CD4-positive, alpha-beta memory T cell (primary cell): ENCODE results near the gene RARRES2. TPM values are rescaled to one million over a fixed set of nuclear protein-coding genes. Genes with fewer than 3 reads are reported as not detected.

Experiments used
- CTCF ChIA-PET: fragments of 350-600 bp; sonication (Branson Sonifier 250); formaldehyde crosslinking; loops from one replicate; lab custom pipeline; 2021; ENCODE audit warnings: inconsistent platforms; ENCODE audit not compliant: partially characterized antibody; lab: Charles Lee
- POLR2A ChIA-PET: fragments of 350-600 bp; sonication (Branson Sonifier 250); formaldehyde crosslinking; loops from one replicate; lab custom pipeline; 2021; ENCODE audit not compliant: partially characterized antibody; lab: Charles Lee
- DNase-seq, 5 donors: peaks; one replicate each; pipeline versions ENCODE4 v3.0.0 to v3.0.0-alpha.2; 2020 to 2022; ENCODE audit warnings: mixed read lengths in 1 of 5
- H3K27ac ChIP-seq: one replicate; pipeline ENCODE4 v1.7.0; 2013; ENCODE audit warnings: low read depth, low read length
- H3K27me3 ChIP-seq: 2 replicates; pipeline ENCODE4 v1.7.0; 2013; ENCODE audit warnings: mild to moderate bottlenecking, low read length, moderate library complexity; ENCODE audit not compliant: insufficient read depth
- H3K36me3 ChIP-seq: 2 replicates; pipeline ENCODE4 v1.7.0; 2013; ENCODE audit warnings: mild to moderate bottlenecking, low read length, moderate library complexity; ENCODE audit not compliant: insufficient read depth
- H3K4me1 ChIP-seq: 2 replicates; pipeline ENCODE4 v1.7.0; 2013; ENCODE audit warnings: mild to moderate bottlenecking, low read length, moderate library complexity; ENCODE audit not compliant: insufficient read depth
- H3K4me3 ChIP-seq, 2 donors: one replicate each; pipeline ENCODE4 v1.7.0; 2013; ENCODE audit warnings: low read length in 2 of 2, mild to moderate bottlenecking in 1 of 2
- H3K9me3 ChIP-seq, 2 donors: one replicate each; pipeline ENCODE4 v1.7.0; 2013; ENCODE audit warnings: low read length in 2 of 2, control low read depth in 1 of 2; ENCODE audit not compliant: control insufficient read depth in 1 of 2
- H3K27ac Mint-ChIP-seq, 7 donors: one replicate each; pipeline ENCODE4 v1.8.0; 2020 to 2021; ENCODE audit warnings: mixed read lengths in 7 of 7, mild to moderate bottlenecking in 6 of 7, inconsistent platforms in 3 of 7, moderate library complexity in 3 of 7
- H3K27me3 Mint-ChIP-seq, 2 donors: one replicate each; pipeline ENCODE4 v1.8.0; 2020 to 2021; ENCODE audit warnings: mixed read lengths in 2 of 2
- H3K36me3 Mint-ChIP-seq, 2 donors: one replicate each; pipeline ENCODE4 v1.8.0; 2020 to 2021; ENCODE audit warnings: mixed read lengths in 2 of 2, inconsistent platforms in 1 of 2, mild to moderate bottlenecking in 1 of 2
- H3K4me1 Mint-ChIP-seq, 4 donors: one replicate each; pipeline ENCODE4 v1.8.0; 2020 to 2021; ENCODE audit warnings: mixed read lengths in 4 of 4, mild to moderate bottlenecking in 1 of 4
- H3K4me3 Mint-ChIP-seq, 8 donors: one replicate each; pipeline ENCODE4 v1.8.0; 2020 to 2021; ENCODE audit warnings: mixed read lengths in 8 of 8, mild to moderate bottlenecking in 7 of 8, moderate library complexity in 6 of 8, inconsistent platforms in 3 of 8
- H3K9me3 Mint-ChIP-seq, 8 donors: one replicate each; pipeline ENCODE4 v1.8.0; 2020 to 2021; ENCODE audit warnings: mixed read lengths in 8 of 8, mild to moderate bottlenecking in 5 of 8, inconsistent platforms in 3 of 8, moderate library complexity in 1 of 8
- intact Hi-C: fragments of 100-400 bp; cut with micrococcal nuclease; formaldehyde crosslinking; loops from one replicate; pipeline ENCODE4 v1.15.1; 2023
- polyA plus RNA-seq, 2 donors: library from polyadenylated mRNA; unstranded; fragments of 300-500 nt; fragmentation: Illumina TruSeq; gene quantifications; one replicate each; pipeline ENCODE4 v1.2.3, GENCODE V29; 2021
- total RNA-seq, 2 experiments: library from RNA; stranded (reverse); gene quantifications; one replicate each; pipeline ENCODE4 v1.2.3, GENCODE V29; 2021

Gene RARRES2
- total and polyA plus RNA-seq, 4 experiments from 2014 or later = not detected

GRCh38 chr7:150368884-150369747 lies 27.7 kb upstream of the RARRES2 start:
- Histone ChIP-seq H3K27me3 (no peaks in the 10 kb centered on the region), H3K4me3 (peak overlapping the region; percentile 64 to 89), H3K4me1 (peaks cover 24% of the 10 kb centered on the region), H3K27ac (peak overlapping the region; percentile 75), H3K9me3 (no peaks in the 10 kb centered on the region), H3K36me3 (peaks cover 13% of the 10 kb centered on the region)
- no peaks in the 10 kb centered on the region for H3K9me3 Mint-ChIP-seq
- DNase-seq = peak in 4 of 5 donors; percentile 64 to 71 (median 66)
- H3K27me3 Mint-ChIP-seq = no peaks in the 10 kb centered on the region
- ChIA-PET POLR2A (interaction anchor here (0.6 to 6.9 kb wide), 22 partner anchors 9 to 858 kb away, joined by 3 to 101 read pairs (median 4); partner anchors contain the start of genes ABCF2, ACTR3C, GIMAP4 and GIMAP7), CTCF (interaction anchor here (0.7 to 6.1 kb wide), 5 partner anchors 9 to 386 kb away, joined by 3 to 55 read pairs (median 3); partner anchors contain the start of gene ZNF775)
- H3K4me1 Mint-ChIP-seq = peaks cover 10 to 42% (median 23%) of the 10 kb centered on the region in 4 donors
- peak overlapping the region; percentile 91 to 98 (median 95) for H3K4me3 Mint-ChIP-seq
- peaks cover 12 to 21% of the 10 kb centered on the region in 2 donors for H3K36me3 Mint-ChIP-seq
- intact Hi-C loops = loop anchor here (1.0 to 2.0 kb wide), 3 partner anchors 10 to 46 kb away; partner anchors contain the start of genes ACTR3C, LRRC61 and ZNF775
- H3K27ac Mint-ChIP-seq = peak overlapping the region; percentile 79 to 94 (median 92)

- POLR2A ChIA-PET = interaction anchor here (0.6 to 6.9 kb wide), 19 partner anchors 10 to 642 kb away, joined by 3 to 101 read pairs (median 4); partner anchors contain the start of genes GIMAP4, GIMAP7, GIMAP8 and ZNF775
- H3K27me3 ChIP-seq = no peaks in the 10 kb centered on the region
- Mint-ChIP-seq H3K9me3 (no peaks in the 10 kb centered on the region), H3K36me3 (peaks cover 12 to 15% of the 10 kb centered on the region in 2 donors), H3K27ac (peak within 1 kb of the TSS; percentile 83 to 96 (median 93)), H3K4me3 (peak within 1 kb of the TSS; percentile 91 to 98 (median 95)), H3K27me3 (no peaks in the 10 kb centered on the region), H3K4me1 (peaks cover 13 to 42% (median 25%) of the 10 kb centered on the region in 4 donors)
- CTCF ChIA-PET = interaction anchor here (2.6 to 6.1 kb wide), 2 partner anchors 10 to 13 kb away, joined by 14 to 55 read pairs; partner anchors contain the start of gene ZNF775
- peaks cover 13% of the 10 kb centered on the region for H3K36me3 ChIP-seq
- H3K27ac ChIP-seq = peak within 1 kb of the TSS; percentile 75
- H3K9me3 ChIP-seq = no peaks in the 10 kb centered on the region
- intact Hi-C loops = loop anchor here (1.0 to 2.0 kb wide), 3 partner anchors 11 to 45 kb away; partner anchors contain the start of genes ACTR3C, LRRC61 and ZNF775
- H3K4me1 ChIP-seq = peaks cover 26% of the 10 kb centered on the region
- DNase-seq = peak; percentile 75 to 91 (median 76)
- H3K4me3 ChIP-seq = peak within 1 kb of the TSS; percentile 64 to 89
Observed at GRCh38 chr7:150368096-150368883, 26.9 kb upstream of the RARRES2 start, which contains the start of gene REPIN1. REPIN1 (plus strand) TSS chr7:150368822; CDS start chr7:150369712, 890 bp downstream.

GRCh38 chr7:150367677-150368095 lies 26.3 kb upstream of the RARRES2 start:
- H3K27me3 Mint-ChIP-seq = no peaks in the 10 kb centered on the region
- ChIA-PET CTCF (interaction anchor here (1.2 to 6.1 kb wide), 4 partner anchors 10 to 13 kb away, joined by 4 to 55 read pairs (median 10); partner anchors contain the start of gene ZNF775), POLR2A (interaction anchor here (0.6 to 6.9 kb wide), 14 partner anchors 10 to 643 kb away, joined by 3 to 101 read pairs (median 4); partner anchors contain the start of genes GIMAP4, GIMAP7, GIMAP8 and ZNF775)
- peak overlapping the region; percentile 83 to 96 (median 89) for H3K27ac Mint-ChIP-seq
- H3K9me3 ChIP-seq = no peaks in the 10 kb centered on the region
- peak overlapping the region; percentile 54 to 89 for H3K4me3 ChIP-seq
- peaks cover 26% of the 10 kb centered on the region for H3K4me1 ChIP-seq
- intact Hi-C loops = loop anchor here (1.0 to 2.0 kb wide), 3 partner anchors 12 to 45 kb away; partner anchors contain the start of genes ACTR3C, LRRC61 and ZNF775
- H3K27me3 ChIP-seq = no peaks in the 10 kb centered on the region
- DNase-seq = no peak
- peak overlapping the region; percentile 85 to 98 (median 90) for H3K4me3 Mint-ChIP-seq
- H3K27ac ChIP-seq = peak overlapping the region; percentile 75
- peaks cover 7 to 11% of the 10 kb centered on the region in 2 donors for H3K36me3 Mint-ChIP-seq
- H3K4me1 Mint-ChIP-seq = peaks cover 13 to 39% (median 23%) of the 10 kb centered on the region in 4 donors
- peaks cover 8% of the 10 kb centered on the region for H3K36me3 ChIP-seq
- no peaks in the 10 kb centered on the region for H3K9me3 Mint-ChIP-seq

- Histone ChIP-seq H3K27ac (no peak overlapping the region), H3K36me3 (peaks cover 4% of the 10 kb centered on the region), H3K9me3 (no peaks in the 10 kb centered on the region), H3K4me1 (peaks cover 26% of the 10 kb centered on the region), H3K4me3 (no peak overlapping the region), H3K27me3 (no peaks in the 10 kb centered on the region)
- Mint-ChIP-seq H3K36me3 (peaks cover 3 to 10% of the 10 kb centered on the region in 2 donors), H3K27me3 (no peaks in the 10 kb centered on the region), H3K9me3 (no peaks in the 10 kb centered on the region), H3K4me3 (peak overlapping the region in 4 of 8 donors; percentile 34 to 54 (median 50)), H3K27ac (peak overlapping the region in 6 of 7 donors; percentile 18 to 80 (median 51)), H3K4me1 (peaks cover 12 to 47% (median 23%) of the 10 kb centered on the region in 4 donors)
- intact Hi-C loops = no loop called here
- no peak for DNase-seq
- ChIA-PET CTCF (interaction anchor here (1.2 to 6.1 kb wide), 6 partner anchors 10 to 390 kb away, joined by 3 to 55 read pairs (median 6); a partner anchor contains a TSS), POLR2A (interaction anchor here (0.6 to 6.9 kb wide), 4 partner anchors 8 to 40 kb away, joined by 3 to 101 read pairs (median 4); a partner anchor contains a TSS)
Observed at GRCh38 chr7:150365673-150366398, 24.4 kb upstream of the RARRES2 start.

- H3K27ac Mint-ChIP-seq = no peak overlapping the region
- H3K27ac ChIP-seq = no peak overlapping the region
- H3K36me3 Mint-ChIP-seq = peaks cover 0 to 5% of the 10 kb centered on the region in 2 donors
- no peak overlapping the region for H3K4me3 ChIP-seq
- H3K9me3 Mint-ChIP-seq = no peaks in the 10 kb centered on the region
- H3K36me3 ChIP-seq = no peaks in the 10 kb centered on the region
- DNase-seq = no peak
- no peaks in the 10 kb centered on the region for H3K27me3 Mint-ChIP-seq
- ChIA-PET POLR2A (interaction anchor here (1.0 to 6.9 kb wide), 2 partner anchors 8 to 40 kb away, joined by 4 to 101 read pairs; a partner anchor contains a TSS), CTCF (interaction anchor here (1.2 to 6.1 kb wide), 5 partner anchors 9 to 390 kb away, joined by 3 to 55 read pairs (median 5); no protein-coding TSS in a partner anchor)
- H3K9me3 ChIP-seq = no peaks in the 10 kb centered on the region
- no peak overlapping the region for H3K4me3 Mint-ChIP-seq
- H3K4me1 ChIP-seq = peaks cover 20% of the 10 kb centered on the region
- no peaks in the 10 kb centered on the region for H3K27me3 ChIP-seq
- intact Hi-C loops = no loop called here
- peaks cover 8 to 42% (median 18%) of the 10 kb centered on the region in 4 donors for H3K4me1 Mint-ChIP-seq
Observed at GRCh38 chr7:150365194-150365593, 23.8 kb upstream of the RARRES2 start.
